Activated naive CD8-positive, alpha-beta T cell treated with anti-CD3 and anti-CD28 coated beads, Interleukin-2, amount 10 ng/mL, durations not matched to agents 7 days and 5 days (primary cell): ENCODE results near the gene ERBB4. TPM values are rescaled to one million over a fixed set of nuclear protein-coding genes. Genes with fewer than 3 reads are reported as not detected.
"Not testable (repeated sequence)": the region's sequence is repeated elsewhere in the genome, so short reads cannot be mapped to it uniquely, and the experiment has no call there.

Experiments used
- ATAC-seq: fragments of 150-1000 bp; cut with Tn5 transposase; one replicate; pipeline ENCODE4 v1.10.0; 2021; ENCODE audit warnings: low read depth, moderate library complexity
- POLR2A ChIA-PET: fragments of 350-600 bp; sonication (Branson Sonifier 250); formaldehyde crosslinking; loops from one replicate; lab custom pipeline; 2021; ENCODE audit warnings: antibody characterized with exemption; lab: Charles Lee
- DNase-seq: peaks from one replicate; pipeline ENCODE4 v3.0.0; 2021
- H3K27ac Mint-ChIP-seq: one replicate; pipeline ENCODE4 v1.8.0; 2022; ENCODE audit warnings: mild to moderate bottlenecking, mixed read lengths
- H3K27me3 Mint-ChIP-seq: one replicate; pipeline ENCODE4 v1.8.0; 2022; ENCODE audit warnings: mild to moderate bottlenecking, moderate library complexity, mixed read lengths
- H3K36me3 Mint-ChIP-seq: one replicate; pipeline ENCODE4 v1.8.0; 2021; ENCODE audit warnings: mild to moderate bottlenecking, mixed read lengths
- H3K4me1 Mint-ChIP-seq: one replicate; pipeline ENCODE4 v1.8.0; 2021; ENCODE audit warnings: mixed read lengths
- H3K4me3 Mint-ChIP-seq: one replicate; pipeline ENCODE4 v1.8.0; 2022; ENCODE audit warnings: mild to moderate bottlenecking, moderate library complexity, mixed read lengths
- H3K9me3 Mint-ChIP-seq: one replicate; pipeline ENCODE4 v1.8.0; 2021; ENCODE audit warnings: mixed read lengths
- total RNA-seq, 2 experiments: library from RNA; stranded (reverse); gene quantifications; one replicate each; pipeline ENCODE4 v1.2.3, GENCODE V29; 2021

The ERBB4 gene
- total RNA-seq, 2 experiments from 2014 or later = not detected

DNA sequence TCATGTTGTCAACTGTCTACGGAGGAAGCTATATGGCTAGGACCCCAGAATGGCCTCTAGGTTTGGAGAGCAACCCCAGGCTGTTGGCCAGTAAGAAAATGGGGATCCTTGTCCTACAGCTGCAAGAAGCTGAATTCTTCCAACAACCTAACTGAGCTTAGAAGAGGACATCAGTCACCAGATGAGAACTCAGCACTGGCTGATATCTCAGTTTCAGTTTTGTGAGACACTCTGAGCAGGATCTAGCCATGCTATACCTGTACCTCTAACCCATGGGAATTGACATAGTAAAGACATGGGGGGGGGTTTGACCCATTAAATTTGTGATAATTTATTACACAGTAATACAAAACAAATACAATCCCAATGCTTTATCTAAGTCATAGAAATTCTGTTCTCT is 312.5 kb downstream of the ERBB4 start:
- no peak for DNase-seq
- POLR2A ChIA-PET = no interaction called here

DNA sequence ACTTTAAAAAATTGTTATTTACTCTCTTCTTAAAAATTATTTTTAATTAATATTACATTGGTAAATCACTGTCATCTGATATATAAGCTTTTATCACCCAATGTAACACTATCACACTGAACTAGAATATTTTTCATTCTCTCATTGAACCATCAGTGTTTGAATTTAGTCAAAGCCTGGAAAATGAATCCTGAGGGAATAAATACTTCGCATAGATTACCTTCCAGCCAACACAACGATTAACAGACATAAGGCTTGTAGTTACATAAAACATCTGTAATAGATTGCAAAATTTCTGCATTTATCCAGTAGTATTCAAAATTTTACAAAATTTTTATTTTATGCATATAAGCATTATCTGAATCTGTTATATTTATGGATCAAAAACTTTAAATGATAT is 314.9 kb downstream of the ERBB4 start:
- no peak overlapping the region for H3K27ac Mint-ChIP-seq
- peaks cover 1% of the 10 kb centered on the region for H3K27me3 Mint-ChIP-seq
- no peak for DNase-seq
- no peaks in the 10 kb centered on the region for H3K36me3 Mint-ChIP-seq
- POLR2A ChIA-PET = no interaction called here
- H3K4me1 Mint-ChIP-seq = no peaks in the 10 kb centered on the region
- no peak for ATAC-seq
- no peaks in the 10 kb centered on the region for H3K9me3 Mint-ChIP-seq
- H3K4me3 Mint-ChIP-seq = no peak overlapping the region

More for the DNA sequence above, 312.5 kb downstream of the ERBB4 start:
- Mint-ChIP-seq H3K27me3 (peaks cover 1% of the 10 kb centered on the region), H3K27ac (no peak overlapping the region), H3K4me3 (no peak overlapping the region), H3K4me1 (no peaks in the 10 kb centered on the region), H3K9me3 (peaks cover 2% of the 10 kb centered on the region), H3K36me3 (no peaks in the 10 kb centered on the region)
- ATAC-seq = no peak

DNA sequence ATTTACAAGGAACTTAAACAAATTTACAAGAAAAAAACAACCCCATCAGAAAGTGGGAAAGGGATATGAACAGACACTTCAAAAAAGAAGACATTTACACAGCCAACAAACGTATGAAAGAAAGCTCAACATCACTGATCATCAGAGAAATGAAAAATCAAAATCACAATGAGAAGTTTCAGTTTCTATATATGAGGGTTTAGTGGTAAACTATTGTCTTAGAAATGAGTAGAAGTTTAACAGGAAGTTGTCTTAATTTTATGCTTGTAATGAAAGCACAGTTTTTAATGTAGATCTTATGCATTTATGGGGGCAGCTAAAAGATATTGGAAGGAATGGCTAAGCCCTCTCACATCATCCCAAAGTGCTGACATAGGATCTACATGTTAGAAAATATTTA is 325.4 kb downstream of the ERBB4 start:
- POLR2A ChIA-PET = no interaction called here

DNA sequence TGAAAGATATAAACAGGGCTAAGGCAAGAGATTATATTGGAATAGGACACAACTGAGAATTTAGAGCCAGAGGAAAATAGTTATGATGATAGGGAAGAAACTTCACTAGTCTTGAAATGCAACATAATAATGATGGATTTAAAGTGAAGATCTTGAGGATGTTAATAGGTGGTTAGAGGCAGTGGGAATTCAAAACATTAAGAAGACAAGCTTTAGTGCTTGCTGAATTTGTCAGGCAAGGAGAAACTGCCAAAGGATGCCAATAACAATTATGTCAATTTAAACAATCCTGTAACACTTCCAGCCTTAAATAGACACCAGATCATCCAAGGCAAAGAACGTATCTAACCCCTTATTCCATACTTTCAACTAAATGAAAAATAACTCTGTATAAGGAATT is 330.1 kb downstream of the ERBB4 start:
- Mint-ChIP-seq H3K36me3 (no peaks in the 10 kb centered on the region), H3K4me1 (no peaks in the 10 kb centered on the region), H3K27ac (no peak overlapping the region), H3K4me3 (no peak overlapping the region), H3K27me3 (no peaks in the 10 kb centered on the region), H3K9me3 (no peaks in the 10 kb centered on the region)
- ATAC-seq (no peak), DNase-seq (no peak)
- POLR2A ChIA-PET = no interaction called here

More for the DNA sequence above, 325.4 kb downstream of the ERBB4 start:
- Mint-ChIP-seq H3K4me1 (no peaks in the 10 kb centered on the region), H3K4me3 (no peak overlapping the region), H3K27ac (no peak overlapping the region), H3K36me3 (no peaks in the 10 kb centered on the region), H3K27me3 (no peaks in the 10 kb centered on the region), H3K9me3 (no peaks in the 10 kb centered on the region)
- no peak for ATAC-seq
- no peak for DNase-seq

DNA sequence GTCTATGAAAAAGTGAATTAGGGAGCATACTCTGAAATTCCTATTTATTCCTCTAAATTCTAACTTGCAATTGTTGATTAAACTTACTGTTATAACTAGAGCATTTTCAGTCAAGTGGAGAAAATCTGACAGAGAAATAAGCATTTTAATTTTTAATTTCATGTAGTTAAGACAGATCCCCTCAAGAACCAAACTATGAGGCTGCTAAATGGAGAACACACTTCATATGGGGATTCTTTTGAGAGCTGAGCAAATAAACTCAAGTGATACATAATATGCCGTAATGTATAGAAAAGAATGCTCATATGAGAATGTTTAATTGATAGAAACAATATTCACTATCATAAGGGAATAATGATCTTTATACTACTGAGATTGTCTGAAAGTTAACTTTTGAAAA is 340.8 kb downstream of the ERBB4 start:
- no peak overlapping the region for H3K4me3 Mint-ChIP-seq
- no peaks in the 10 kb centered on the region for H3K27me3 Mint-ChIP-seq
- POLR2A ChIA-PET = no interaction called here
- no peaks in the 10 kb centered on the region for H3K9me3 Mint-ChIP-seq
- no peak for DNase-seq
- H3K27ac Mint-ChIP-seq = no peak overlapping the region
- no peaks in the 10 kb centered on the region for H3K36me3 Mint-ChIP-seq
- ATAC-seq = no peak
- H3K4me1 Mint-ChIP-seq = no peaks in the 10 kb centered on the region

DNA sequence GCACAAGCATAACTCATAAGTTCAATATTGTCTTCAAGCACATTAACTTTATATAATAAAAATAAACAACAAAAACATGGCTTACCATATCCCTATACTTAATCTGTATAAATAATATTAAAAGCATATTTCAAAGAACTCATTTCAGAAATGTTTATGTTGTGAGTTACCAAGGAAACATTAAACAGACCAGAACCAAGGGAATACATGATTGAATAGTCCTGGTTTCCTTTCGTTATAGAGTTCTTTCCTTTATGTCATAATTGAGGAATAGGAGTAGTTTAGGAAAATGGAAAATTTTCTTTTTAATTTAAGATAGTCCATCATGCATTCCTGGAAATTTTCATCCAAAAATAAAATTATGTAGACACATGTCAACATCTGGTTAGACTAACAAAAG is 343.0 kb downstream of the ERBB4 start:
- ATAC-seq (no peak), DNase-seq (no peak)
- H3K4me3 Mint-ChIP-seq = no peak overlapping the region

DNA sequence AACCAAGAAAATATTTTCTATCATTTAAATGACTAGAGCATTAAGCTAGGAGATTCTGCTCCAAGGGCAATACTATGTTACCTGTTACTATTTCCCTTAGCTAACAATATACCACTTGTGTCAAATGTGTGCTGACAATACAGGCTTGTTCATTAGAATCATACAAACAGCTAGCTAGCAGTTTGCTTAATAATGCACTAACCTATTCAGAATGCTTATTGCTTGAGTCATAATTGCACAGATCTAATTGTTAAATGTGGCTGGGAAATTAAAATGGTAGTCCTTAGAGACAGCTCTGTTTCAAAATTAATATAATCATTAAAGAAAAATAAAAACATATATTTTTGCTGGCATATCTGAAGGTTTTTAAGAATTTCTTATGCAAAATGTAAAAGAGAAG is 344.2 kb downstream of the ERBB4 start:
- no peaks in the 10 kb centered on the region for H3K9me3 Mint-ChIP-seq
- H3K27ac Mint-ChIP-seq = no peak overlapping the region
- H3K27me3 Mint-ChIP-seq = no peaks in the 10 kb centered on the region
- no peak overlapping the region for H3K4me3 Mint-ChIP-seq
- H3K4me1 Mint-ChIP-seq = no peaks in the 10 kb centered on the region
- no peak for ATAC-seq
- POLR2A ChIA-PET = no interaction called here
- H3K36me3 Mint-ChIP-seq = no peaks in the 10 kb centered on the region
- no peak for DNase-seq

More for the DNA sequence above, 343.0 kb downstream of the ERBB4 start:
- Mint-ChIP-seq H3K36me3 (no peaks in the 10 kb centered on the region), H3K27me3 (no peaks in the 10 kb centered on the region), H3K4me1 (no peaks in the 10 kb centered on the region), H3K9me3 (no peaks in the 10 kb centered on the region), H3K27ac (no peak overlapping the region)
- POLR2A ChIA-PET = no interaction called here

DNA sequence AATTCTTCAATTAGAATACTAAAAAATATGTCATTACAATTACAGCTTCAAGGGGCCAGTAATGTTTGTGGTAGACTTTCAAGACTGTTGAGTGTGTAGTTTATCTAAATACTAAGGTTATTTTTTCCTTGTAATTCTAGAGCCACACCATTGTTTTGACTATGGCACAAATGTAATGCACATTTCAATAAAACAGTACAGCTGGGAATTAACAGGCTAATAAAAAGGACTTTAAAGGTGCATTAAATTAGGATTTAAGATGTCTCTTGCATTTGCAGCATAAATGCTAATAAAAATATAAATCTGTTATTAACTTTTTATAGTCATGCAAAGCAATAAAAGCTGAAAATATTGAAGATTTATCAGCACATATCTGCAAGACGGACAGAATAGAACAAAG is 344.8 kb downstream of the ERBB4 start:
- no peak for DNase-seq
- POLR2A ChIA-PET = no interaction called here
- Mint-ChIP-seq H3K4me3 (no peak overlapping the region), H3K27ac (no peak overlapping the region), H3K4me1 (no peaks in the 10 kb centered on the region), H3K27me3 (no peaks in the 10 kb centered on the region), H3K36me3 (no peaks in the 10 kb centered on the region), H3K9me3 (no peaks in the 10 kb centered on the region)
- ATAC-seq = no peak

DNA sequence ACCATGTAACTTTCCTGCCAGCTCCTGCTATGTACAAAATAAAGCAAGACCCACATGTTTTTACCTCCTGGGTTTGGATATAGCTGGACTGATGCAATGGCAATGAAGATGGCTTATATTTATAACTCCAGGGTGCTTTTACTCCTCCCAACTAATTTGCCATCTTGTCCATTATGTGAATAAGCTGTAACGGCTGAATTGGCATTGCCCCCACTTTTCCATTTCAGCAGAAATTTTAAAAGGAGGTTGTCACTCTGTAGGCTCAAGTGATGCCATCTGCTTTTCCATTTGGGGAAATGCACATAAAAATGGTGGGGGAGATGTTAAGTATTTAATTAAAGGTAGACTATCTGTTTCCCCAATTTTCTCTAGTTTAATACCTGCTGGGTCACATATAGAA is 345.5 kb downstream of the ERBB4 start:
- Mint-ChIP-seq H3K4me3 (no peak overlapping the region), H3K4me1 (no peaks in the 10 kb centered on the region), H3K9me3 (no peaks in the 10 kb centered on the region), H3K27me3 (no peaks in the 10 kb centered on the region), H3K27ac (no peak overlapping the region), H3K36me3 (no peaks in the 10 kb centered on the region)
- ATAC-seq (no peak), DNase-seq (no peak)
- POLR2A ChIA-PET = no interaction called here

DNA sequence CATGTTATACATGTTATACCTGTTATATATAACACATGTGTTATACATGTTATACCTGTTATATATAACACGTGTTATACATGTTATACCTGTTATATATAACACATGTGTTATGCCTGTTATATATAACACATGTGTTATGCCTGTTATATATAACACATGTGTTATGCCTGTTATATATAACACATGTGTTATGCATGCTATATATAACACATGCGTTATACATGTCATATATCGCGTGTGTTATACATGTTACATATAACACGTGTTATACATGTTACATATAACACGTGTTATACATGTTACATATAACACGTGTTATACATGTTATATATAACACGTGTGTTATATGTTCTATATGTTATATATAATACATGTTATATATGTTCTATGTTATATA is 347.2 kb downstream of the ERBB4 start:
- H3K36me3 Mint-ChIP-seq, H3K9me3 Mint-ChIP-seq, H3K27ac Mint-ChIP-seq, H3K4me1 Mint-ChIP-seq, H3K4me3 Mint-ChIP-seq, H3K27me3 Mint-ChIP-seq, ATAC-seq, POLR2A ChIA-PET, DNase-seq: not testable (repeated sequence)

DNA sequence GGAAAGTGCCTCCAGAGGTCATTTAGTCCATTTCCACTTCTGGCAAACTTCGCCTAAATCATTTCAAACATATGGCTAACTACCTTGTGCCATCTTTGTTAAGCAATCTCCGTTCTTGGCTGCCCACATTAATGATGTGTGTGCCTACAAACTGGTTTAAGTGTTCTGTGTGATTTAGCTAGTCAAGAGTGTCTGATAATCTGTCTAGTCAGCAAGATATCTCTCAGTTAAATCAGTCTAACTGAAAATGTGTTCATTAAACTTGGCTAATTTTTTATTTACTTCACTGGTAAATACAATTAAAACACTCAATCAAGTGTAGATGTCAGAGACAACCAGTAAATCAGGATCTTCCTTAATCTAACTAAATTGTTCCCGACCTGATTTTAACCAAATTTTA is 352.4 kb downstream of the ERBB4 start:
- no peaks in the 10 kb centered on the region for H3K4me1 Mint-ChIP-seq
- H3K36me3 Mint-ChIP-seq = no peaks in the 10 kb centered on the region
- no peak overlapping the region for H3K4me3 Mint-ChIP-seq
- no peak for ATAC-seq
- no peaks in the 10 kb centered on the region for H3K27me3 Mint-ChIP-seq
- H3K9me3 Mint-ChIP-seq = no peaks in the 10 kb centered on the region
- DNase-seq = no peak
- H3K27ac Mint-ChIP-seq = no peak overlapping the region
- POLR2A ChIA-PET = no interaction called here

DNA sequence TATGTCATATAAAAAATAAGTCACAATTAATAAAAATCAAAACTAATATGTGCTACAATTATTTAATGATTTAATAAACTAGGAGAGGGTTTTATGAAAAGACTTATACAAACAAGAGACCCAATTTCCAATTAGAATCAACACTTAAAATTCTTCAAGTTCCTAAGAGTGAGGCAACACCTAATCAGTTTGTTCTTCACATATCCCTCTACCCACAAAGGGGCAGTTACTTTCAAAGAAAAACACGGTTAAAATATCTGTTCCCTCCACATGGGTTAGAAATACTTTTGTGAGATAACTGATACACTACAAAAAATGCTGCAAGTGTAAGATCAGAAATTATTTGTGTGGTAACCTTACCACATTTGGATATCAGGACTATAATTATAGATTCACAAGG is 357.0 kb downstream of the ERBB4 start:
- no peaks in the 10 kb centered on the region for H3K4me1 Mint-ChIP-seq
- POLR2A ChIA-PET = no interaction called here
- DNase-seq (no peak), ATAC-seq (no peak)
- no peaks in the 10 kb centered on the region for H3K27me3 Mint-ChIP-seq
- no peak overlapping the region for H3K4me3 Mint-ChIP-seq
- no peaks in the 10 kb centered on the region for H3K9me3 Mint-ChIP-seq
- no peak overlapping the region for H3K27ac Mint-ChIP-seq
- H3K36me3 Mint-ChIP-seq = no peaks in the 10 kb centered on the region

DNA sequence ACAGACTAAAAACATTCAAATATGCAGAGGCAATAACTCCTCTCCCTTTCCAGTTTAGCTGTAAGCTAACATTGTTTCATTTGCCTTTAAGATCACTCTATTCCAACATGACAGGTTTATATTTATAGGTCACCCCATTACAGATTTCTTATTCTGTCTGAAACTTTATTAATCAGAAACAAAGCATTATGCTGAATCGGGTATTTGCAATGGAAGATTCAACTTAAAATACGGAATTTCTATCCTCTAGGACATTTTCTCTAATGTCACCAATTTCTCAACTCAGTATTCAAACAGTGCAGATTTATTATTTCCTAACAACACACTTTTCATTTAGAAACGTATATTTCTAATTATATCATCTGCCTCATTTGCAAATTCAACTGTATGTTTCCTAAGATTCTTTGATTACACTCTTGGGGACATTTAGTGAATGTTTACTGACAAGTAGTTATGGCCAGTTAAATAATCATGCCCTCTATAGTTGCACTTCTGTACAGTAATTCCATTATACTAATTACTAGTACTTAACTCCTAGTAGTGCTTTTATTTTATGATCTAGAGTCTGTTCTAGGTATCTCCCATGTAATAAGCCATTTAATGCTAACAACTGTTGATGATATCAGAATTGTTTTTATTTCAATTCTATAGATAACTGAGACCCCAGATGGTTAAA is 358.1 kb downstream of the ERBB4 start:
- ATAC-seq (no peak), DNase-seq (no peak)
- no peak overlapping the region for H3K27ac Mint-ChIP-seq
- H3K4me3 Mint-ChIP-seq = no peak overlapping the region
- H3K9me3 Mint-ChIP-seq = no peaks in the 10 kb centered on the region
- H3K36me3 Mint-ChIP-seq = no peaks in the 10 kb centered on the region
- POLR2A ChIA-PET = no interaction called here
- no peaks in the 10 kb centered on the region for H3K27me3 Mint-ChIP-seq
- H3K4me1 Mint-ChIP-seq = no peaks in the 10 kb centered on the region

DNA sequence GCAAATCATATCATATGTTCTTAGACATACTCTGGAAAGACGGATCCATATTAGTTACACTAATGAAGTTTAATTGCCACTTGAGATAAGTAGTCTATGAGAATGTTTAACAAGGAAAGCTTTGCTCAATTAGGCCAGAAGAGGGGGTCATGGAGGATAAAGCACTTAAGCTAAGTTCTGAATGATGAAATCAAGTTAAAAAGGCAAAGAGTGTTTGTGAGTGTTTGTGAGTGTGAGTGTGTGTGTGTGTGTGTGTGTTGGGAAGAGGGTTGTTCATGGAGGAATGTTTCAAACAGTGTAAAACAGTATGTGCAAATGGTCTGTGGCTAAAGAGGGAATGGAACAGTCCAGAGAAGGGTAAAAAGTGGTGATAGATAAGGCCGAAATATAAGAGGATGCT is 360.9 kb downstream of the ERBB4 start:
- ATAC-seq = no peak
- H3K4me1 Mint-ChIP-seq = no peaks in the 10 kb centered on the region

DNA sequence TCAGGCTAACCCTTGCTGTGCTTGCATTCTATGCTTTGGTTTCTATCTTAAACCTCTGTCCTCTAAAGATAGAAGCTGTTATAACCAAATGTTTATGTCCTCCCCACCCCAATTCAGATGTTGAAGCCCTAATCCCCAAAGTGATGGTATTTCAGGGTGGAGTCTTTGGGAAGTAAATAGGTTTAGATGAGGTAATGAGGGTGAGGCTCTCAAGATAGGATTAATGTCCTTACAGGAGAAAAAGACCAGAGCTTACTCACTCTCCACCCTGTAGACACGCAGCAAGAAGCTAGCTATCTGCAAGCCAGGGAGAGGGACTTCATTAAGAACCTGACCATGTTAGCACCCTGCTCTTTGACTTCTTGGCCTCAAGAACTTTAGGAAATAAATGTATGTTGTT is 362.5 kb downstream of the ERBB4 start:
- H3K27ac Mint-ChIP-seq = no peak overlapping the region
- H3K4me1 Mint-ChIP-seq = no peaks in the 10 kb centered on the region
- ATAC-seq = no peak
- DNase-seq = no peak
- no peaks in the 10 kb centered on the region for H3K9me3 Mint-ChIP-seq
- POLR2A ChIA-PET = no interaction called here
- H3K27me3 Mint-ChIP-seq = no peaks in the 10 kb centered on the region
- no peaks in the 10 kb centered on the region for H3K36me3 Mint-ChIP-seq
- H3K4me3 Mint-ChIP-seq = no peak overlapping the region

More for the DNA sequence above, 360.9 kb downstream of the ERBB4 start:
- Mint-ChIP-seq H3K36me3 (no peaks in the 10 kb centered on the region), H3K4me3 (no peak overlapping the region), H3K27ac (no peak overlapping the region), H3K27me3 (no peaks in the 10 kb centered on the region), H3K9me3 (no peaks in the 10 kb centered on the region)
- DNase-seq = no peak
- POLR2A ChIA-PET = no interaction called here
